Ishikawa (cell line): ENCODE measurements around the gene CCSER2.

Source experiments
- CEBPB ChIP-seq: IDR thresholded peaks from 2 replicates; pipeline ENCODE4 v1.6.1; 2012
- CREB1 ChIP-seq: IDR thresholded peaks from 2 replicates; pipeline ENCODE4 v1.6.1; 2012; ENCODE audit warnings: low read depth
- EP300 ChIP-seq: IDR thresholded peaks from 2 replicates; pipeline ENCODE4 v1.6.1; 2012; ENCODE audit warnings: borderline replicate concordance
- FOXM1 ChIP-seq: IDR thresholded peaks from 2 replicates; pipeline ENCODE4 v1.6.1; 2012; ENCODE audit warnings: low read depth, borderline replicate concordance
- MAX ChIP-seq: IDR thresholded peaks from 2 replicates; pipeline ENCODE4 v1.6.1; 2012
- NFIC ChIP-seq: IDR thresholded peaks from 2 replicates; pipeline ENCODE4 v1.6.1; 2012
- RAD21 ChIP-seq: IDR thresholded peaks from 2 replicates; pipeline ENCODE4 v1.6.1; 2012; ENCODE audit warnings: low read depth
- TAF1 ChIP-seq: IDR thresholded peaks from 2 replicates; pipeline ENCODE4 v1.6.1; 2012; ENCODE audit warnings: low read depth, mild to moderate bottlenecking
- TEAD4 ChIP-seq: IDR thresholded peaks from 2 replicates; pipeline ENCODE4 v1.6.1; 2012
- USF1 ChIP-seq: IDR thresholded peaks from 2 replicates; pipeline ENCODE4 v1.6.1; 2012
- TF ChIP-seq, protein P1 (sequence below): IDR thresholded peaks from 2 replicates; pipeline ENCODE4 v1.6.1; 2012; ENCODE audit warnings: low read depth, mild to moderate bottlenecking

- no peak for TF ChIP-seq CREB1
- no peak for TF ChIP-seq MAX
- no peak for TF ChIP-seq RAD21
- no peak for TF ChIP-seq EP300
- TF ChIP-seq FOXM1: no peak
- no peak for TF ChIP-seq CEBPB
- TF ChIP-seq TEAD4: no peak
- no peak for TF ChIP-seq NFIC
- TF ChIP-seq TAF1: no peak
- TF ChIP-seq, protein P1, sequence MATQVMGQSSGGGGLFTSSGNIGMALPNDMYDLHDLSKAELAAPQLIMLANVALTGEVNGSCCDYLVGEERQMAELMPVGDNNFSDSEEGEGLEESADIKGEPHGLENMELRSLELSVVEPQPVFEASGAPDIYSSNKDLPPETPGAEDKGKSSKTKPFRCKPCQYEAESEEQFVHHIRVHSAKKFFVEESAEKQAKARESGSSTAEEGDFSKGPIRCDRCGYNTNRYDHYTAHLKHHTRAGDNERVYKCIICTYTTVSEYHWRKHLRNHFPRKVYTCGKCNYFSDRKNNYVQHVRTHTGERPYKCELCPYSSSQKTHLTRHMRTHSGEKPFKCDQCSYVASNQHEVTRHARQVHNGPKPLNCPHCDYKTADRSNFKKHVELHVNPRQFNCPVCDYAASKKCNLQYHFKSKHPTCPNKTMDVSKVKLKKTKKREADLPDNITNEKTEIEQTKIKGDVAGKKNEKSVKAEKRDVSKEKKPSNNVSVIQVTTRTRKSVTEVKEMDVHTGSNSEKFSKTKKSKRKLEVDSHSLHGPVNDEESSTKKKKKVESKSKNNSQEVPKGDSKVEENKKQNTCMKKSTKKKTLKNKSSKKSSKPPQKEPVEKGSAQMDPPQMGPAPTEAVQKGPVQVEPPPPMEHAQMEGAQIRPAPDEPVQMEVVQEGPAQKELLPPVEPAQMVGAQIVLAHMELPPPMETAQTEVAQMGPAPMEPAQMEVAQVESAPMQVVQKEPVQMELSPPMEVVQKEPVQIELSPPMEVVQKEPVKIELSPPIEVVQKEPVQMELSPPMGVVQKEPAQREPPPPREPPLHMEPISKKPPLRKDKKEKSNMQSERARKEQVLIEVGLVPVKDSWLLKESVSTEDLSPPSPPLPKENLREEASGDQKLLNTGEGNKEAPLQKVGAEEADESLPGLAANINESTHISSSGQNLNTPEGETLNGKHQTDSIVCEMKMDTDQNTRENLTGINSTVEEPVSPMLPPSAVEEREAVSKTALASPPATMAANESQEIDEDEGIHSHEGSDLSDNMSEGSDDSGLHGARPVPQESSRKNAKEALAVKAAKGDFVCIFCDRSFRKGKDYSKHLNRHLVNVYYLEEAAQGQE: no peak
- TF ChIP-seq USF1: no peak
Measured at GRCh38 chr10:84542522-84543490, 214.4 kb downstream of the CCSER2 start.
